ENCODE measurements around the gene WDR76.

WDR76 gene

DNA sequence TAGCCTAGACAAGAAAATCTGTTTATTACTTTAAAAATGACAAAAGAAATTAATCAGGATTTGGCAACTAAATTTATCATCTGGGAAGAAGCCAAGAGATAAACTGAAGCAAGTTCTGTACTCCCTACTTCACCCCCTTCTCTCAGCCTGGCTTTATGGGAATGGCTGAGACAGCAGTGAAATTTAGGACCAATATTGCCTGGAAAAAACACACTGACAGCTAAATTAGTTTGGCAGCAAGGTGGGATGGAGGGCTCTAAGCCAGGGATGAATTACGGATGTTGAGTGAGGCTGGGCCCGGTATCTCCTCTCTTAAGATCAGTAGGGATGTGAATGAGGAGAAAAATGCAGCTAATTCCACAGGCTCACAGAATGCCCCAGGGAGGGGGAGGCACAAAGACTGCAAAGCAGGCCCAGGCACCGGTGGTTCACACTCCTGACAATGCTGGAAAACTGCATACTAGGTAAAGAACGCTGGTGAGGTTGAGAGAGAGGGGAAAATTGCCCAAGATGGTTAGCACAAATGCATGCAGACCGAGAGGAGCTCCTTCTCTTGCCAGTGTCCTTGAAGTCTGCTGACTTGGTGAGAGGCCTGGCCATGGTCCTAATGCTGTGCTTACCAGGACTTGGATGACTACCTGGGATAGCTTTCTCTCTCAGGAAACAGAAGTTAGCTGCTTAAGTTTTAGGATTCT, 89.0 kb downstream of the WDR76 start:
- DNase-seq, result no peak

DNA sequence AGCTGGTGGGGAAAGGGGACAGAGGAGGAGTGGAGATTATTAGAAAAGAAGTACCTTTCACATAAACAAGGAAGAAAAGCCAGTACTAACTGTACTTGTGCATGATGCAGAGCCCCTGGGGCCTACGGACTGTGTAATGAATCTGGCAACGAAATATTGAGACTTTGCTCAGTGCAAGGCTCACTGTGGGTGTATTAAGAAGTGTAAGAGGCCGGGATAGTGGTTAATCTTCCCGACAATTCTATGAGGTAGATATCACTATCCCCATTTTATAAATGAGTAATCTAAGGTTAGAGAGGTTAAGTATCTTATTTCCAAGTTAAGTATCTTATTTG, 89.5 kb downstream of the WDR76 start:
- DNase-seq, result no peak
